ENCODE data around the gene CEP104.

The CEP104 gene

DNA sequence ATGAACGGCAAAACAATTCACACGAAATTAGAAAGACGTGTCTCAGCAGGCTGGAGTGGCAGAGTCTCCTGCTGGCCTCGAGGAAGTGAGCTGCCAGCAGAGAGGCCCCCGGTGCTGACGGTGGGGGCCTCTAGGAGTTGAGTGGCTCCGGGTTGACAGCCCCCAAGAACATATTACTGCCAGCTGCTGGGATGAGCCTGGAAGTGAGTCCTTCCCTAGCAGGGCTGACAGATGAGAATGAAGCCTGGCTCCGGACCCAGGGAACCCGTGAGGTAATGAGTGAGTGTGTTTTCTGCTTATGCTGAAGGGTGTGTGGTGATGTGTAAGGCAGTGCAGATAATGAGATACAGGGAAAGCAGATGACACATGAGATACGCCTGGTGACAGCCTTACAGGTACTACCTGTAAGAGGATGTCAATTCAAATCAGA lies 37.2 kb downstream of the CEP104 start:
- TF ChIP-seq, protein P1, sequence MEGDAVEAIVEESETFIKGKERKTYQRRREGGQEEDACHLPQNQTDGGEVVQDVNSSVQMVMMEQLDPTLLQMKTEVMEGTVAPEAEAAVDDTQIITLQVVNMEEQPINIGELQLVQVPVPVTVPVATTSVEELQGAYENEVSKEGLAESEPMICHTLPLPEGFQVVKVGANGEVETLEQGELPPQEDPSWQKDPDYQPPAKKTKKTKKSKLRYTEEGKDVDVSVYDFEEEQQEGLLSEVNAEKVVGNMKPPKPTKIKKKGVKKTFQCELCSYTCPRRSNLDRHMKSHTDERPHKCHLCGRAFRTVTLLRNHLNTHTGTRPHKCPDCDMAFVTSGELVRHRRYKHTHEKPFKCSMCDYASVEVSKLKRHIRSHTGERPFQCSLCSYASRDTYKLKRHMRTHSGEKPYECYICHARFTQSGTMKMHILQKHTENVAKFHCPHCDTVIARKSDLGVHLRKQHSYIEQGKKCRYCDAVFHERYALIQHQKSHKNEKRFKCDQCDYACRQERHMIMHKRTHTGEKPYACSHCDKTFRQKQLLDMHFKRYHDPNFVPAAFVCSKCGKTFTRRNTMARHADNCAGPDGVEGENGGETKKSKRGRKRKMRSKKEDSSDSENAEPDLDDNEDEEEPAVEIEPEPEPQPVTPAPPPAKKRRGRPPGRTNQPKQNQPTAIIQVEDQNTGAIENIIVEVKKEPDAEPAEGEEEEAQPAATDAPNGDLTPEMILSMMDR (IDR thresholded peaks at IDR 0.05; ENCODE audit: control insufficient read depth, insufficient read depth, low read depth, low read length, missing control alignments): no peak
- DNase-seq (ENCODE audit: low read depth): no peak
- no peak overlapping the region for H3K4me3 ChIP-seq (ENCODE audit: control insufficient read depth, low read depth, low read length)

GRCh38 chr1:3817821-3818597 lies 39.0 kb downstream of the CEP104 start:
- TF ChIP-seq, protein P1 (IDR thresholded peaks at IDR 0.05; ENCODE audit: control insufficient read depth, insufficient read depth, low read depth, low read length, missing control alignments): no peak
- DNase-seq (ENCODE audit: low read depth): no peak
- no peak overlapping the region for H3K4me3 ChIP-seq (ENCODE audit: control insufficient read depth, low read depth, low read length)

GRCh38 chr1:3817138-3817740 lies 39.8 kb downstream of the CEP104 start:
- DNase-seq (ENCODE audit: low read depth): no peak
- TF ChIP-seq, protein P1 (IDR thresholded peaks at IDR 0.05; ENCODE audit: control insufficient read depth, insufficient read depth, low read depth, low read length, missing control alignments): no peak
- H3K4me3 ChIP-seq (ENCODE audit: control insufficient read depth, low read depth, low read length): no peak overlapping the region

DNA sequence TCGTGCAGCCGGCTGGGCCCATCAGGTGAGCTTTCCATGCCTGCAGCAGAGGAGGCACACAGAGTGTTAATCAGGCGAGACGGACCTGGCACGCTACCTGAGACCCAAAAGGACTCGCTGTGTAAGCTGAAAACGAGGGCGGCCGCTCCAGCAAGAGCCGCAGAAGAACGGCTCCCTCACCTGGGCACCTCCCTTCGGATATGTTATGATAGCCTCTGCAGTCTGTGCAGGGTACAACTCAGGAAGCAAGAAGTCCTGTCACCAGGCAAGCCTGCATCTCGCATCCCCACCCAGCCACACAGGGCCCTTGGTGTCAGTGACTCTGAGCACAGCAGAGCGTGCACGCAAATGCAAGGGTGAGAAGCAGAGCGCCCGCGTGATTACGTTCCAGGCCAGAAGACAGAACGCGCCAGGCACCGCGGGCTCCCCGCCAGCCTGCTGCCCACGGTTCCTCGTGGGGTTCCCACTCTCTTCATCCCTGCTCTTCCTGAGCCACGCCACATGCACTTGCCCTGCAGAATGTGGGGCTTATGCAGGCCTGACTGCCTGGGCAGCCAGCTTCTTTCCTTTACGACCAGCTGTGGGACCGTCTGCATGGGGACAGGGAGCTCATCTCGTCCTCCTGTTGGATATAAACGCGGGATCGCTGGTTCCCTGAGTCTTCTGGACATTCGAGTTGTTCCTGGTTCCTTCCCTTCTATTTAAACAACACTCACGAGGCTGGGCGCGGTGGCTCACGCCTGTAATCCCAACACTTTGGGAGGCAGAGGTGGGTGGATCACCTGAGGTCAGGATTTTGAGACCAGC lies 40.5 kb downstream of the CEP104 start:
- TF ChIP-seq, protein P1 (IDR thresholded peaks at IDR 0.05; ENCODE audit: control insufficient read depth, insufficient read depth, low read depth, low read length, missing control alignments): no peak
- no peak for DNase-seq (ENCODE audit: low read depth)
- H3K4me3 ChIP-seq (ENCODE audit: control insufficient read depth, low read depth, low read length): no peak overlapping the region

DNA sequence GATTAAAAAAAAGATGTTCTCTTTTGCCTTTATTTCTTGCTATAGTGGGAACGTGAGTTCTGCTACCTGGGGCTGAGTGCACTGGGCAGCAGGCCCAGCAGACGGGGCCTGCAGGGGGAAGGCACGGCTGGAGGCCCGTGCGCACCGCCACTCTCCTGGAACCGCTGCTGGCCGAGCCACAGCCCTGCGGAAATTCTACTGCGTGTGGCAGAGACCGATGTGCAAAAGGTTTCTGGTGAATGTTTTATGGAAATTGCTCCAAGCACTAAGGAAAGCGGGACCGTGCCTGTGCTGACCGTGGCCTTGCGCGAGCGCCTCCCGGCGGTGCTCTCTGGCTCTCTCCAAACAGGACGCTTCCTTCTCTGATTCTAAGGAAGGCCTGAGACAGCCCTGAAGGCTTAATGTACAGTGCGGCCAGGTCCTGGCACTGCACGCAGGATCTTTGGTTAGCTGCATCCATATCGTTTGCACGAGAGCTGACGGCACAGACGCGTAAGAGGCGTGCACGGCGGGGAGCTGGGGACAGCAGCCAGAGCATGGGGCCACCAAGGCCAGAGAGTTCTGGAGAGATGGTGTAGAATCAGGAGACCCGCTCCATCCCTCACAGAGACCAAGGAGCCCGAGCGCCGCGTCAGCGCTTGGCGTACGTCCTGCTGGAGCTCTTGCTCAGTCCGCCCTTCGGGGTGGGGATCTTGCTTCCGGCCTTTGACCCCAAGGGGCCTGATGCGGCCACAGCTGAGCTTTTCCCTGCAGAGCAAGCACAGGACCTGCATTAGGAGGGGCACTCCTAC lies 42.0 kb downstream of the CEP104 start:
- no peak for DNase-seq (ENCODE audit: low read depth)
- no peak overlapping the region for H3K4me3 ChIP-seq (ENCODE audit: control insufficient read depth, low read depth, low read length)
- TF ChIP-seq, protein P1 (IDR thresholded peaks at IDR 0.05; ENCODE audit: control insufficient read depth, insufficient read depth, low read depth, low read length, missing control alignments): no peak

DNA sequence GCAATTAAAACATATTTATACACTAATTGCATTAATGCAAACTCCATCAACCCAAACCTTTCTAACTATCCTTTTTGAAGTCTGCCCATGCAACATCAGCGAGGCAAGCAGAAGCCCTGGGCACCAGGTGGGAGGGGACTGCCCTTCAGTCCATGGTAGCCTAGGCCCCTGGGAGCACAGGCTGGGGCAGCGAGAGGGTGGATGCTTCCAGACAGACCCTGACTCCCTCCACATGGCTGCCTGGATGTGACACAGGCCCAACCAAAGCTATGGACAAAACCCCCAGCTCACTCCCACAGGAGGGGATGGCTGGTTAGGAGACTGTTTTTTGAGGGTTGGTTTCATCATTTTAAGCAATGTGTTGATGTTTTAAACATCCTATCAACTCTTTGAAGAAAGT lies 42.9 kb downstream of the CEP104 start:
- no peak for DNase-seq (ENCODE audit: low read depth)
- no peak overlapping the region for H3K4me3 ChIP-seq (ENCODE audit: control insufficient read depth, low read depth, low read length)
- TF ChIP-seq, protein P1 (IDR thresholded peaks at IDR 0.05; ENCODE audit: control insufficient read depth, insufficient read depth, low read depth, low read length, missing control alignments): no peak
